ENCODE data around the gene HAPLN2.

- no peak for TF ChIP-seq CTCF (IDR thresholded peaks at IDR 0.05; ENCODE audit: poor library complexity)
- TF ChIP-seq EZH2 (IDR thresholded peaks at IDR 0.05; ENCODE audit: borderline replicate concordance): no peak
These were observed 50.6 kb downstream of the HAPLN2 start for GRCh38 chr1:156669794-156670193.

Data from hepatocyte (in vitro differentiated cells).